GM12892 (cell line): ENCODE data around the gene BRD2.

Source experiments
- POLR2A ChIP-seq: IDR thresholded peaks from 2 replicates; pipeline ENCODE4 v1.6.1; 2011; ENCODE audit warnings: low read depth, low read length, control low read depth
- POLR2AphosphoS5 ChIP-seq: IDR thresholded peaks from 2 replicates; pipeline ENCODE4 v1.6.1; 2011; ENCODE audit warnings: low read depth, low read length, control low read depth
- TAF1 ChIP-seq: IDR thresholded peaks from 2 replicates; pipeline ENCODE4 v1.6.1; 2011; ENCODE audit warnings: low read depth, mild to moderate bottlenecking, control low read depth, low read length, borderline replicate concordance

DNA sequence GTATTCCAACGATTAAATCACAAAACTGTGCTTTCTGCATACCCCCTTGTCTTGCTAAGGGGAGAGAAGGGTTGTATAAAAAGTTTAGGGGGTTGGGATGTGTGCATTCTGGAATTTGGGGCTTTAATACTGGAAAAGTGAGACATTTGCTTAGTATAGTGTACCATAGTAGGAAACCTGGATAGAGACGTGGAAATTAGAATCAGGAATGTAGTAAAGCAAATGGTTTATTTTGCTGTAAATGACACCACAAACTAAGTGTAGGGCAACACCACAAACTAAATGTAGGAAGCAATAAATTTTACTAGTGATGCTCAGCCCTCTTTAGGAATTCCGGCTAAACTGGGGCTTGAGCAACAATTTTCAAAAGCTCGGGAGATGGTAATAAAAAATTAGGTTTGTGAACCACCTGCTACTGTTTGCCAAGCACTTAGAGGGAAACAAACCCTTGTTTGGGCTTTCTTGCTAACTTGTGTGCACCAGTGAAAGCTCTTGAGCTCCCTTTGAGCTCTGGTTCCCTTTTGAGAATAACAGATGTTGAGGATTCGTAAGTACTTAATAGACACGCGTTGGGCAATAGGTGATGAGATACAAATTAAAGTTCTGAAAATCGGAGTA, 13.8 kb downstream of the BRD2 start:
- TF ChIP-seq POLR2A (no peak; the same call in none of the 2 replicates), POLR2AphosphoS5 (peak; percentile 75), TAF1 (no peak)
